22Rv1 (cell line): ENCODE data around the gene TOB2.

Experiments used
- H3K27ac ChIP-seq: fragments of 450-650 bp; 2 replicates; pipeline ENCODE4 v1.5.1; 2017
- CTCF ChIP-seq: fragments of 450-650 bp; IDR thresholded peaks from 2 replicates; pipeline ENCODE4 v1.5.1; 2017; ENCODE audit warnings: mild to moderate bottlenecking
- ZFX ChIP-seq: fragments of 450-650 bp; IDR thresholded peaks from 2 replicates; pipeline ENCODE4 v1.6.1; 2017; ENCODE audit warnings: antibody characterized with exemption, borderline replicate concordance

The TOB2 gene, protein sequence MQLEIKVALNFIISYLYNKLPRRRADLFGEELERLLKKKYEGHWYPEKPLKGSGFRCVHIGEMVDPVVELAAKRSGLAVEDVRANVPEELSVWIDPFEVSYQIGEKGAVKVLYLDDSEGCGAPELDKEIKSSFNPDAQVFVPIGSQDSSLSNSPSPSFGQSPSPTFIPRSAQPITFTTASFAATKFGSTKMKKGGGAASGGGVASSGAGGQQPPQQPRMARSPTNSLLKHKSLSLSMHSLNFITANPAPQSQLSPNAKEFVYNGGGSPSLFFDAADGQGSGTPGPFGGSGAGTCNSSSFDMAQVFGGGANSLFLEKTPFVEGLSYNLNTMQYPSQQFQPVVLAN

DNA sequence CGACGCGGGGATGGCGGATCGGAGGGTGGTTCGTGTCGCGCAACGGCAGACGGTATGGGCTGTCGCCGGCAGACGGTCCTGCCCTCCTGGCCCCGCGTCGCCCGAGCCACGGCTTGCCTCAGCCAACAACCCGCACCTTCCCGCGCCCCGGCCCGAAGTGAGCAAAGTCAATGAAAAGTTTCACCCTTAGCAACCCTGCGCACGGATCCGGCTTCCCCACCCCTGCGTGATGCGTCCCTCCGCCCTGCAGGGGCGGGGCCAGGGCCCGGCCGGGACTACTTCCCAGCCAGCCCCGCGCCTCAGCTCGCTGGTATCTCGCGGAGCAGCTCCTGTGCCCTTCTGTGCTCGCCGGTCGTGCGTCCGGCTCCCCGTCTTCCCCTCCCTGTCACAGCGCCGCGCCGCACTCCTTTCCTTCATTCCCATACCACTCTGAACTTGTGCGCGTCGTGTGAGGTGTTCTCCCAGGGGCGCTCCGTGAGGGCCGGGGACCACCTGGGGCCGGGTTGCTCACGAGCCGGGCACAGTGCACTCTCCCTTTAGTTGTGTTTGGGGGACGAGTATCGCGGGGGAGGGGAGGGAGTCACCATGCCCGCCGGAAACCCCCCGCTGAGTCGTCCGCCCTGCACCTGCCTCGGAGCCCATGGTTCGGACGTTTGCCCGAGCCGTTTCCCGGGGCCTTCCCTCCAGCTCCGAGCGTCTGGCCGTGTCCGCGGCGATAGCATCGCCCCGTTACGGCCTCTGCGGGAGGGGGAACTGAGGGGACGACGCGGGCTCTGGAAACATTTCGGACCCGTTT lies at the start of gene TOB2:
TSS of gene TOB2 (minus strand) at position 163 of the 796 bp plus-strand sequence. CDS start 9,456 bp downstream, outside the sequence.
- TF ChIP-seq CTCF (no peak), ZFX (no peak)

GRCh38 chr22:41491374-41492100 lies 44.9 kb upstream of the TOB2 start:
- no peak overlapping the region for H3K27ac ChIP-seq
- TF ChIP-seq ZFX (no peak), CTCF (no peak)

More for the DNA sequence above, at the start of gene TOB2:
- H3K27ac ChIP-seq: peak within 1 kb of the TSS; percentile 100

DNA sequence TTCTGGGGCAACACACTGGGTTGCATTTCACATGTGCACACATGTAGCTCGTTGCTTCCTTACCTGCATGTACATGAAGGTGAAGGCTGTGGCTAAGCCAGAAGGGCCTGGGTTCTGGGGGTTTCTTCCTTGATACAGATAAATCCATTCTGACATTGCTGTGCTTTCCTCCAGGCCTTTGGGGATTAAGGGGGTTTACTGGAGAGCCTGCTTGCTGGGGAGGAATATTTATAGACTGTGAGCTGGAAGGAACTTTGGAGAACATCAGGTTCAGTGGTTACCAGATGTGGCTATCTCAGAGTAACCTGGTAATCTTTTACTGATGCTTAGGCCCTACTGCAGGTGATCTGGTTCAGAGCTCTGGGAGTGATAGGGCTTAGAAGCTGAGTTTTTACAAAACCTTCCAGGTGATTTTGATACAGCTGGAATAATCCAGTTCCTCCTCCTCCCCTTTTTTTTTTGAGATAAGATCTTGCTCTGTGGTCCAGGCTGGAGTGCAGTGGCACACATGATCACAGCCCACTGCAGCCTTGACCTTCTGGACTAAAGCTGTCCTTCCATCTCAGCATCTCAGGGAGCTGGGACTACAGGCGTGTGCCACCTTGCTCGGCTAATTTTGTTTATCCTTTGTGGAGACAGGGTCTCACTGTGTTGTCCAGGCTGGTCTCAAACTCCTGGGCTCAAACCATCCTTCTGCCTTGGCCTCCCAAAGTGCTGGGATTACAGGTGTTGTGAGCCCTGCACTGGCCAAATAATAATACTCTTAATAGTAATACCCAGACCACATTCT lies 42.2 kb upstream of the TOB2 start:
- no peak overlapping the region for H3K27ac ChIP-seq
- no peak for TF ChIP-seq CTCF
- TF ChIP-seq ZFX: no peak

GRCh38 chr22:41488076-41488475 lies 41.5 kb upstream of the TOB2 start:
- TF ChIP-seq CTCF (no peak), ZFX (no peak)
- peak overlapping the region; percentile 15; the same call in 1 of the 2 replicates for H3K27ac ChIP-seq

DNA sequence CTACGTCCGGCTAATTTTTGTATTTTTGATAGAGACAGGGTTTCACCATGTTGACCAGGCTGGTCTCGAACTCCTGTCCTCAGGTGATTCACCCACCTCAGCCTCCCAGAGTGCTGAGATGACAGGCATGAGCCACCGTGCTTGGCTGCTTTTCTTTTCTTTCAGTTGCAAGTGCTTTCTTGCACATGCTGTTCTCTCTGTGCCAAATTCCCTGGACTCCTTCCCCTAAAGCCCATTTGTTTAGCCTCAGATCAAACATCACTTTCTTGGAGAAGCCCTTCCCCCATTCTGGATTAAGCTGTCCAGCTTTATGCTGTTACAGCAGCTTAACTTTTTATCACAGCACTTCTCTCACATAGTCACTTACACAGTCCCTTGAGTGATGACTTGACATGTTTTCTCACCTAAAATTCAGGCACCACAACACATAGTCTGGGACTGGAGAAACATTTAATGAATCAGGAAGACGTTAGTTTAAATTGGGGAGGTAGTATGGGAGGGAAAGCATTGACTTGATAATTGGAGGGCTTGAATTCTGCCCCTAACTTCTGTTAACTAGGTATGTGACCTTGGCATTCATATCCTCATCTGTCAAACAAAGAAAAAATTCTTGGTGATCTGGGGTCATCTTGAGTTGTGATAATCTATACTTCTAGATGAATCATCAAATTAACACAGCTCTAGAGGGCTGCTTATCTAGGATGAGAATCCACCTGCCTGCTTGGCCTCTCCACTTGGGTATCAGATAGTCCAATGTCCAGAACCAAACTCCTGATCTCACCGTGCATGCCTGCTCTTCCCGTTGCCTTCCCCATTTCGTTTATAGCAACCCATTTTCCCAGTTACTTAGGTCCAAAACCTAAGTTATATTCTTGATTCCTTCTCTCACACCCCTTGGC lies 40.7 kb upstream of the TOB2 start:
- TF ChIP-seq ZFX (no peak), CTCF (no peak)
- H3K27ac ChIP-seq: peak overlapping the region; percentile 15; the same call in 1 of the 2 replicates

DNA sequence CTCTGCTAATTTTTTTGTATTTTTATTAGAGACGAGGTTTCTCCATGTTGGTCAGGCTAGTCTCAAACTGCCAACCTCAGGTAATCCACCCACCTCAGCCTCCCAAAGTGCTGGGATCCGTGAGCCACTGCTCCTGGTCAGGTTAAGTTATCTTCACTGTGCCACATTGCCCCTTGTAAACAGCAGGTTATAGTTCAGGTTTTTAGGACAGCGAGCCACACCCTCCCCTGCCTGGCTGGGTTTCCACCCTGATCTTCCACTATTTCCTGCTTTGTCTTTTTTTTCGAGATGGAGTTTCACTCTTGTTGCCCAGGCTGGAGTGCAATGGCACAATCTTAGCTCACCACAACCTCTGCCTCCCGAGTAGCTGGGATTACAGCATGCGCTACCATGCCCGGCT lies 38.4 kb upstream of the TOB2 start:
- TF ChIP-seq ZFX: no peak
- TF ChIP-seq CTCF: no peak
- H3K27ac ChIP-seq: no peak overlapping the region
